A673 (cell line): Measurements from ENCODE around the gene AKT3.

Source experiments
- EZH2 ChIP-seq: fragments of 200-600 bp; sonication (generic); IDR thresholded peaks from 2 replicates; pipeline ENCODE4 v1.6.1; 2017; ENCODE audit warnings: borderline replicate concordance, low read depth, mild to moderate bottlenecking, mixed read lengths, antibody characterized with exemption, low read length; ENCODE audit not compliant: poor library complexity, severe bottlenecking
- TF ChIP-seq, protein P1 (sequence below): fragments of 300-800, 200-600 bp; sonication (generic); conservative IDR thresholded peaks from 2 replicates; pipeline ENCODE4 v1.5.1; 2017; ENCODE audit warnings: low read depth, mild to moderate bottlenecking, antibody characterized with exemption, low read length, moderate library complexity, mixed read lengths

DNA sequence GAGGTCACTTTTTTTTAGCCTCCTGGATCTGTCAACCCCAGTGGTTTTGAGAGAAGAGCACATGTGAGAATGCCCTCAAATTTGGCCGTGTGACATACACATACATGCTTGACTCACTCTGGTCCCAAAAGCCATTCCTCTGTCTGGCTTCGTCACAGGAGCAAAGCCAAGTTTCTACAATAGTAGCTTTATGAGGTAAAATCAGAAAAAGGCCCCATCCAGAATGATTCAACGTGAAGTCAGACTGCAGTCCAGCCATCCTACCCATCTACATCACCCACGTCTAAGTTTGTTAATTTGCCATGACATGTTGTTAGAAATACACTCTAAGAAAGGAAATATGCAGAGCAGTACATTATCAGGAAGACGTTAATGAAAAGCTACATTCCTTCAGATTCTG lies 349.0 kb downstream of the AKT3 start:
- TF ChIP-seq, protein P1, sequence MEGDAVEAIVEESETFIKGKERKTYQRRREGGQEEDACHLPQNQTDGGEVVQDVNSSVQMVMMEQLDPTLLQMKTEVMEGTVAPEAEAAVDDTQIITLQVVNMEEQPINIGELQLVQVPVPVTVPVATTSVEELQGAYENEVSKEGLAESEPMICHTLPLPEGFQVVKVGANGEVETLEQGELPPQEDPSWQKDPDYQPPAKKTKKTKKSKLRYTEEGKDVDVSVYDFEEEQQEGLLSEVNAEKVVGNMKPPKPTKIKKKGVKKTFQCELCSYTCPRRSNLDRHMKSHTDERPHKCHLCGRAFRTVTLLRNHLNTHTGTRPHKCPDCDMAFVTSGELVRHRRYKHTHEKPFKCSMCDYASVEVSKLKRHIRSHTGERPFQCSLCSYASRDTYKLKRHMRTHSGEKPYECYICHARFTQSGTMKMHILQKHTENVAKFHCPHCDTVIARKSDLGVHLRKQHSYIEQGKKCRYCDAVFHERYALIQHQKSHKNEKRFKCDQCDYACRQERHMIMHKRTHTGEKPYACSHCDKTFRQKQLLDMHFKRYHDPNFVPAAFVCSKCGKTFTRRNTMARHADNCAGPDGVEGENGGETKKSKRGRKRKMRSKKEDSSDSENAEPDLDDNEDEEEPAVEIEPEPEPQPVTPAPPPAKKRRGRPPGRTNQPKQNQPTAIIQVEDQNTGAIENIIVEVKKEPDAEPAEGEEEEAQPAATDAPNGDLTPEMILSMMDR, result no peak
- no peak for TF ChIP-seq EZH2
